ENCODE data around the gene PRR20G. TPM values are rescaled to one million over a fixed set of nuclear protein-coding genes. Genes with fewer than 3 reads are reported as not detected.

The PRR20G gene
- total RNA-seq, 1 donor from 2014 or later, result not detected

Small RNA genes lying within 50 kb of the gene (small RNA-seq; reads per million reads assigned to genes)
- not detected for gene RNU6-1047P

Other genes starting within 250 kb of the PRR20G start
- not detected for gene PRR23E, start 94.9 kb downstream of the PRR20G start, total RNA-seq